Breast epithelium (tissue), 3 donors: ENCODE measurements around the gene ARCN1.

Experiments
- CTCF ChIP-seq, 3 donors: fragments of 450-650 bp; IDR thresholded peaks; one replicate each; pipeline ENCODE4 v1.5.1; 2016 to 2017; ENCODE audit warnings: antibody characterized with exemption in 3 of 3, mild to moderate bottlenecking in 3 of 3, moderate library complexity in 3 of 3
- POLR2A ChIP-seq: fragments of 450-650 bp; IDR thresholded peaks from one replicate; pipeline ENCODE4 v1.6.1; 2016; ENCODE audit warnings: antibody characterized with exemption, mild to moderate bottlenecking, moderate library complexity

DNA sequence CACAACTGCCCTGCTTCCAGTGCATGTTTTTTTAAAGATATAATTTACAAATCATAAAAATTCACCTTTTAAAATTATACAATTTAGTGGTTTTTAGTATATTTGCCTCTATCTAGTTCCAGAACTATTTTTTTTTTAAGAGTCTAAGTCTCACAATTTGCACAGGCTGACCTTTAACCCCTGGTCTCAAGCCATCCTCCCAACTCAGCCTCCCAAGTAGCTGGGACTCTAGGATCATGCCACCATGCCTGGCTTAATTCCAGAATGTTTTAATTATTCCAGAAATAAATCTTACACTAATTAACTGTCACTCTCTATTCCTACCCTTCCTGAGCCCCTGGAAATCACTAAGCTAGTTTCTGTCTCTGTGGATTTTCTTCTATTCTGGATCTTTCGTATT is 1.4 kb upstream of the ARCN1 start:
- no peak for TF ChIP-seq POLR2A
- no peak for TF ChIP-seq CTCF (IDR thresholded peaks at IDR 0.05)
